Gastroesophageal sphincter (tissue), 3 donors: ENCODE measurements around the gene SELENOO.

Experiments
- CTCF ChIP-seq, 4 experiments: fragments of 200-600 bp in 2 of 4; fragments of 450-650 bp in 2 of 4; sonication (generic) in 1 of 4; IDR thresholded peaks; one replicate each; pipeline ENCODE4 v1.5.1; 2017 to 2019; ENCODE audit warnings: antibody characterized with exemption in 4 of 4, mild to moderate bottlenecking in 2 of 4, moderate library complexity in 2 of 4
- EP300 ChIP-seq: sonication (generic); formaldehyde crosslinking; IDR thresholded peaks from one replicate; pipeline ENCODE4 v1.6.1; 2017; ENCODE audit warnings: antibody characterized with exemption, mild to moderate bottlenecking
- POLR2A ChIP-seq, 2 donors: fragments of 450-650 bp; IDR thresholded peaks; one replicate each; pipeline ENCODE4 v1.6.1; 2017; ENCODE audit warnings: antibody characterized with exemption in 2 of 2, mild to moderate bottlenecking in 2 of 2, moderate library complexity in 1 of 2
- POLR2AphosphoS5 ChIP-seq: sonication (generic); formaldehyde crosslinking; IDR thresholded peaks from one replicate; pipeline ENCODE4 v1.6.1; 2017; ENCODE audit warnings: antibody characterized with exemption

- no peak for TF ChIP-seq CTCF (IDR thresholded peaks at IDR 0.05)
- TF ChIP-seq POLR2A (IDR thresholded peaks at IDR 0.05) = no peak
- no peak for TF ChIP-seq POLR2AphosphoS5
- TF ChIP-seq EP300 = no peak
These were observed 23.3 kb downstream of the SELENOO start for GRCh38 chr22:50224071-50224470.
